ENCODE data around the gene RGS3. TPM values are rescaled to one million over a fixed set of nuclear protein-coding genes. Genes with fewer than 3 reads are reported as not detected.

RGS3 gene
- polyA plus RNA-seq, 1 of the 3 experiments (the other 2 are of a cell fraction), result 50.6 TPM

DNA sequence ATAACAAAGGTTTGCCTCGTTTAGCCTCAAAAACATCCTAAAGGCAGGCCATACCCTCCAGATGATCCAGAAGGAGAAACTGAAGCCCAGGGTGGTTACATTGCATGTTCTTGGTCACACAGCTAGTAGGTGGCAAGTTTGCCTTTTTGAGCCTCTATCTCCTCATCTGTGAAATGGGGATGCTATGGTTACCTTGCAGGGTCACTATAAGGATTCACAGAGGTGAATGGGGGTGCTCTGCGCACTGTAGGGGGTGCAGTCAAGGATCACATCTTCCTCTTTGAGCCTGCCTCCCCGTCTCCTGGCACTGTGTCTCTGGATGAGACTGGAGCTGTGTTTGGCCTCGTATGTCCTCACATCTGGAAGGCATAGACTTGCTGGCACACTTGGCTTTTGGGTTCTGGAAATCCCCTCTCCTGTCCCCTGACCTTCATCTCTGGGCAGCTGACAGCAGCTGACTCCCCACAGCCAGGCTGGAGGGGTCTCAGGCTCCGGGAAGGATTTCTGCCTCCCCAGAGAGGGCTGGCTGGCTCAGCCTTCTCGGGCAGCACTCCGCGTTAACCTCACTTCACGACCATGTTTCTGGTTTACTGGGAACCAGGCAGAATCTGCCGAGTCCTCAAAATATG lies 167.7 kb downstream of the RGS3 start:
- Histone ChIP-seq H3K36me3 (replicated peaks in 1 of 2; ENCODE audit: control insufficient read depth in 1 of 2, insufficient read depth in 2 of 2, low read length in 1 of 2) (no peaks in the 10 kb centered on the region), H3K9ac (no peak overlapping the region)
- POLR2A ChIA-PET, result no interaction called here

DNA sequence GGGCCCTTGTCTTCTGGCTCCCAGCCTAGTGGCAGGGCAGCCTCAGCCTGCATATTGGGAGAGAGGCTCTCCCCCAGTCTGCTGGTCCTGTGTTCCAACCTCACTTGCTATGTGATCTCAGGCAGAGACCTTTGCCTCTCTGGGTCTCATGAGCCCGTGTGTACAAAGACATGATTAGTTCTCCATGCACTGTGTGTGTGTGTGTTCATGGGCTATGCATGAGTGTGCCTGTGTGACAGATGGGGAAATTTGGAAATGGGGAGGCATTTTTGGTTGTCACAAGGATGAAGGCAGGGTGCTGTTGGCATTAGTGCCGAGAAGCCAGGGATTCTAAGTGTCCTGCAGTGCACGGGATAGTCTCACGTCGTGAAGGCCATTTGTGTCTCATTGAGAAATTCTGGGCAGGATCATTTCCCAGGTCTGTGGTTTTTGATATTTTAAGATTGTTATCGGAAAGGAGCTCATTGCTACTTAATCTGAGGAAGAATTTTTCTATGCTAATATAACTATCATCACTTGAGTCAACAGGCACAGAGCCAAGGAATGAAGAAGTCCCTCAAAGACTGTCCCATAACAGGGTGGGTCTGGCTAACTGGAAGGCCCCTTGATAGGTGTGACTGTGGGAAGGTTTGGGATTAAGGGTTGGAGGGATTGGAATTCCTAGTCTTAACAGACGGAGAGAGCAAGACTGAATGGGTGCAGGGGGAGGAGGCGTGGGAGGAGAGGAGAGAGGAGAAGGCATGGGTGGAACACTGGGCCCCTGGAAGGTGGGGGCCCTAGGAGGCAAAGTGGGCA lies 168.5 kb downstream of the RGS3 start:
- no peak overlapping the region for H3K9ac ChIP-seq
- H3K36me3 ChIP-seq (replicated peaks in 1 of 2; ENCODE audit: control insufficient read depth in 1 of 2, insufficient read depth in 2 of 2, low read length in 1 of 2), result no peaks in the 10 kb centered on the region
- no peaks in the 10 kb centered on the region for H3K9me3 ChIP-seq
- ChIA-PET POLR2A (no interaction called here), CTCF (interaction anchor here (0.7 to 1.0 kb wide), 2 partner anchors 23 to 38 kb away, joined by 3 to 6 read pairs; no protein-coding TSS in a partner anchor)
- H2AFZ ChIP-seq (ENCODE audit: low read depth), result no peak overlapping the region
- H3F3A ChIP-seq (replicated peaks; ENCODE audit: insufficient read depth), result no peaks in the 10 kb centered on the region
- H3K4me1 ChIP-seq (ENCODE audit: control insufficient read depth in 1 of 2, insufficient read depth in 2 of 2, low read depth in 1 of 2, low read length in 1 of 2), result peaks cover 5 to 15% of the 10 kb centered on the region in 2 experiments; a peak in 2 of 4 replicates
- no peaks in the 10 kb centered on the region for H3K27me3 ChIP-seq (ENCODE audit: insufficient read depth)
- H3K27ac ChIP-seq (ENCODE audit: low read depth in 2 of 2, low read length in 1 of 2), result no peak overlapping the region
- H4K20me1 ChIP-seq (ENCODE audit: insufficient read depth), result no peaks in the 10 kb centered on the region
- no peak overlapping the region for H3K4me3 ChIP-seq (ENCODE audit: low read depth in 2 of 2, low read length in 1 of 2)
- no peaks in the 10 kb centered on the region for H3K9me2 ChIP-seq
- no peaks in the 10 kb centered on the region for H3K79me2 ChIP-seq (ENCODE audit: insufficient read depth)
- H3K4me2 ChIP-seq, result no peak overlapping the region
- DNase-seq, result no peak
- 46% methylated on average over 8 of the region's 8 CpGs for WGBS (ENCODE audit: low lambda C conversion rate)
- TF ChIP-seq, protein P1, sequence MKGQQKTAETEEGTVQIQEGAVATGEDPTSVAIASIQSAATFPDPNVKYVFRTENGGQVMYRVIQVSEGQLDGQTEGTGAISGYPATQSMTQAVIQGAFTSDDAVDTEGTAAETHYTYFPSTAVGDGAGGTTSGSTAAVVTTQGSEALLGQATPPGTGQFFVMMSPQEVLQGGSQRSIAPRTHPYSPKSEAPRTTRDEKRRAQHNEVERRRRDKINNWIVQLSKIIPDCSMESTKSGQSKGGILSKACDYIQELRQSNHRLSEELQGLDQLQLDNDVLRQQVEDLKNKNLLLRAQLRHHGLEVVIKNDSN (IDR thresholded peaks at IDR 0.05; ENCODE audit: borderline replicate concordance, low read depth), result no peak
- TF ChIP-seq CTCF (IDR thresholded peaks at IDR 0.05), result no peak
- TF ChIP-seq ELF1 (IDR thresholded peaks at IDR 0.05), result no peak
- no peak for TF ChIP-seq NRF1 (IDR thresholded peaks at IDR 0.05; ENCODE audit: low read depth, low read length)
- no peak; the same call in 1 of the 2 replicates for TF ChIP-seq MAX (IDR thresholded peaks at IDR 0.05; ENCODE audit: low read depth)
- TF ChIP-seq ZBTB33 (IDR thresholded peaks at IDR 0.05; ENCODE audit: borderline replicate concordance, low read depth), result 0 out of 2 replicates have a peak, but pooled peaks have one; percentile 41
- peak; percentile 70 for TF ChIP-seq PBX3 (IDR thresholded peaks at IDR 0.05)
- no peak for TF ChIP-seq FOXJ3 (CRISPR knock-in tag; IDR thresholded peaks at IDR 0.05)
- peak; percentile 39; the same call in 1 of the 2 replicates for TF ChIP-seq TEAD4 (IDR thresholded peaks at IDR 0.05; ENCODE audit: borderline replicate concordance, insufficient read depth)
- TF ChIP-seq RFX5 (IDR thresholded peaks at IDR 0.05; ENCODE audit: low read length), result no peak
- TF ChIP-seq FOXM1 (IDR thresholded peaks at IDR 0.05; ENCODE audit: low read depth), result no peak
- peak; percentile 82 for TF ChIP-seq NFIC (IDR thresholded peaks at IDR 0.05; ENCODE audit: borderline replicate concordance)
- no peak for TF ChIP-seq GATA2 (CRISPR knock-in tag; IDR thresholded peaks at IDR 0.05)
- no peak for TF ChIP-seq SIN3A (IDR thresholded peaks at IDR 0.05; ENCODE audit: borderline replicate concordance, low read depth, low read length)
- 0 out of 2 replicates have a peak, but pooled peaks have one; percentile 17 for TF ChIP-seq JUND (IDR thresholded peaks at IDR 0.05)
- TF ChIP-seq RXRA (IDR thresholded peaks at IDR 0.05; ENCODE audit: borderline replicate concordance, low read depth), result peak; percentile 43; the same call in 1 of the 2 replicates
- peak in 1 of 2 experiments; percentile 27; a peak in 1 of 4 replicates for TF ChIP-seq EP300 (IDR thresholded peaks at IDR 0.05; ENCODE audit: borderline replicate concordance in 1 of 2, low read depth in 1 of 2, low read length in 1 of 2)
- TF ChIP-seq TCF12 (IDR thresholded peaks at IDR 0.05), result peak; percentile 90

More for the DNA sequence above, 167.7 kb downstream of the RGS3 start:
- Histone ChIP-seq H4K20me1 (ENCODE audit: insufficient read depth) (no peaks in the 10 kb centered on the region), H3K4me2 (no peak overlapping the region), H3K27ac (ENCODE audit: low read depth in 2 of 2, low read length in 1 of 2) (no peak overlapping the region), H3K27me3 (ENCODE audit: insufficient read depth) (no peaks in the 10 kb centered on the region), H3K9me2 (no peaks in the 10 kb centered on the region), H3F3A (replicated peaks; ENCODE audit: insufficient read depth) (no peaks in the 10 kb centered on the region), H2AFZ (ENCODE audit: low read depth) (no peak overlapping the region), H3K79me2 (ENCODE audit: insufficient read depth) (no peaks in the 10 kb centered on the region), H3K9me3 (no peaks in the 10 kb centered on the region), H3K4me1 (ENCODE audit: control insufficient read depth in 1 of 2, insufficient read depth in 2 of 2, low read depth in 1 of 2, low read length in 1 of 2) (peaks cover 5 to 15% of the 10 kb centered on the region in 2 experiments; a peak in 2 of 4 replicates), H3K4me3 (ENCODE audit: low read depth in 2 of 2, low read length in 1 of 2) (no peak overlapping the region)
- CTCF ChIA-PET, result interaction anchor here (1.0 kb wide), 1 partner anchor 24 kb away, joined by 6 read pairs; no protein-coding TSS in a partner anchor
- TF ChIP-seq, protein P1 (IDR thresholded peaks at IDR 0.05; ENCODE audit: borderline replicate concordance, low read depth), result no peak
- no peak for DNase-seq
- WGBS (ENCODE audit: low lambda C conversion rate), result 70% methylated on average over 10 of the region's 10 CpGs
